GM18508 (cell line): ENCODE measurements around the gene LSM11.

Experiments
- ATAC-seq: cut with Tn5 transposase; IDR thresholded peaks from one replicate; pipeline ENCODE4 v1.9.1; 2021; ENCODE audit warnings: moderate number of reproducible peaks; ENCODE audit not compliant: insufficient read depth, unreplicated experiment

Gene LSM11

GRCh38 chr5:157766902-157767301, 23.4 kb downstream of the LSM11 start:
- ATAC-seq, result no peak

GRCh38 chr5:157767689-157768088, 24.2 kb downstream of the LSM11 start:
- ATAC-seq, result no peak

- ATAC-seq, result no peak
These were observed 27.2 kb downstream of the LSM11 start for GRCh38 chr5:157770665-157771064.

GRCh38 chr5:157772127-157772526, 28.6 kb downstream of the LSM11 start:
- ATAC-seq, result no peak

GRCh38 chr5:157778121-157778805, 34.8 kb downstream of the LSM11 start:
- ATAC-seq, result no peak

- no peak for ATAC-seq
These were observed 35.7 kb downstream of the LSM11 start for GRCh38 chr5:157779221-157779620.

- no peak for ATAC-seq
These were observed 42.3 kb downstream of the LSM11 start for GRCh38 chr5:157785801-157786200.

- ATAC-seq, result no peak
These were observed 49.8 kb downstream of the LSM11 start for GRCh38 chr5:157793301-157793700.

- ATAC-seq, result no peak
These were observed 56.1 kb downstream of the LSM11 start for GRCh38 chr5:157799578-157799977.

GRCh38 chr5:157800137-157800536, 56.6 kb downstream of the LSM11 start:
- ATAC-seq, result no peak

- ATAC-seq, result no peak
These were observed 59.2 kb downstream of the LSM11 start for GRCh38 chr5:157802736-157803135.

GRCh38 chr5:157808043-157808442, 64.5 kb downstream of the LSM11 start:
- ATAC-seq, result no peak
